NT2/D1 (cell line): ENCODE data around the gene LHFPL3.
"Not testable (repeated sequence)": the region's sequence is repeated elsewhere in the genome, so short reads cannot be mapped to it uniquely, and the experiment has no call there.

ENCODE experiments used
- DNase-seq: peaks from one replicate; pipeline ENCODE4 v3.0.0-alpha.2; 2011; ENCODE audit warnings: low read depth, low spot score
- H3K27me3 ChIP-seq: 2 replicates; pipeline ENCODE4 v1.6.0; 2011; ENCODE audit warnings: mild to moderate bottlenecking; ENCODE audit not compliant: insufficient read length, insufficient read depth
- H3K36me3 ChIP-seq: 2 replicates; pipeline ENCODE4 v1.6.1; 2011; ENCODE audit warnings: mild to moderate bottlenecking, low read length, mixed read lengths; ENCODE audit not compliant: insufficient read depth, insufficient read length
- H3K4me1 ChIP-seq: 2 replicates; pipeline ENCODE4 v1.5.1; 2011; ENCODE audit not compliant: insufficient read depth, insufficient read length
- H3K4me3 ChIP-seq: 2 replicates; pipeline ENCODE4 v1.5.1; 2011; ENCODE audit warnings: low read depth; ENCODE audit not compliant: insufficient read length
- H3K9ac ChIP-seq: 2 replicates; pipeline ENCODE4 v1.6.0; 2011; ENCODE audit warnings: low read depth; ENCODE audit not compliant: insufficient read length
- H3K9me3 ChIP-seq: 2 replicates; pipeline ENCODE4 v1.5.1; 2011; ENCODE audit warnings: mild to moderate bottlenecking, low read length; ENCODE audit not compliant: insufficient read depth
- SUZ12 ChIP-seq: IDR thresholded peaks from 2 replicates; pipeline ENCODE4 v1.6.1; 2011; ENCODE audit not compliant: insufficient read length, insufficient read depth; ENCODE audit errors: extremely low read depth
- YY1 ChIP-seq: IDR thresholded peaks from 2 replicates; pipeline ENCODE4 v1.6.1; 2011; ENCODE audit not compliant: insufficient read length, insufficient read depth
- ZNF274 ChIP-seq: IDR thresholded peaks from 2 replicates; pipeline ENCODE4 v1.6.1; 2011; ENCODE audit warnings: mild to moderate bottlenecking, low read depth, low read length

LHFPL3 gene

DNA sequence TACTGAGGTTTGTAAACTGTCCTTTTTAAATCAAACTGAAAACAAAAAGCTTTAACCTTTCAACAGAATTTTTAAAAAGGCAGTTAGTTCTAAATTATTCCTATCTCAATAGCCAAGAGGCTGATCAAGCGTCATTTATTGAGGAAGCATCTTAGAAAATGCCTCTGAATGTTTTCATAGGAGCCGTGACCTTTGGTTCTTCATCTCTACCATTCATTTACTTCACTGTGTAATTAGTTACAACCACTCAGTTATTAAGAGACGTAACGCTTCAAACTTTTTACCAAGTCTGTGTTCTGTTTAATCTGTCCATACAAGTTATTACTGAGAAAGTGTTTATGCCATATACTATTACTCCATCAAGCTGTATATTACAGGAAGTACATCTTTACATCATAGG lies 578.2 kb downstream of the LHFPL3 start:
- H3K27me3 ChIP-seq: no peaks in the 10 kb centered on the region
- no peak overlapping the region for H3K4me3 ChIP-seq
- H3K9ac ChIP-seq: no peak overlapping the region
- no peaks in the 10 kb centered on the region for H3K9me3 ChIP-seq
- no peaks in the 10 kb centered on the region for H3K4me1 ChIP-seq
- H3K36me3 ChIP-seq: no peaks in the 10 kb centered on the region
- no peak for DNase-seq
- TF ChIP-seq ZNF274: no peak
- TF ChIP-seq SUZ12: no peak
- no peak for TF ChIP-seq YY1

DNA sequence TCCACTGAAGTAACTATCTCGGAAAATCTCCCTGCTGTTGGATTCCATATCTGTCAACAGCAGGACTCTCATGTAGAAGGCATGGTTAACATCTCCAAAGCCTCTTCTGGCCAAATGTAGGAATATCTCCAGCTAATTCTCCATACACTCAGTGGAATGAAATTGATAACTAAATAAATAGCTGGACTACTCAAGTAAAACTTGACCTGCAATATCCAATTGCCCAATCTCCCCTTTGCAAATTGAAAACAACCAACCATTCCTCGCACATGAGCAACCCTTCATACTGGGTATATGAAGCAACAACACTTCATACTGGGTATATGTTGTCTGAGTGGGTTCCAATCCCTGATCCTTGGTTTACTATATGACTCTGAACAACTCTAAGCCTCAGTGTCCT lies 580.2 kb downstream of the LHFPL3 start:
- no peaks in the 10 kb centered on the region for H3K36me3 ChIP-seq
- H3K4me3 ChIP-seq: no peak overlapping the region
- H3K9me3 ChIP-seq: no peaks in the 10 kb centered on the region
- DNase-seq: no peak
- no peaks in the 10 kb centered on the region for H3K27me3 ChIP-seq
- no peak overlapping the region for H3K9ac ChIP-seq
- TF ChIP-seq YY1: no peak
- no peak for TF ChIP-seq SUZ12
- no peak for TF ChIP-seq ZNF274
- no peaks in the 10 kb centered on the region for H3K4me1 ChIP-seq

DNA sequence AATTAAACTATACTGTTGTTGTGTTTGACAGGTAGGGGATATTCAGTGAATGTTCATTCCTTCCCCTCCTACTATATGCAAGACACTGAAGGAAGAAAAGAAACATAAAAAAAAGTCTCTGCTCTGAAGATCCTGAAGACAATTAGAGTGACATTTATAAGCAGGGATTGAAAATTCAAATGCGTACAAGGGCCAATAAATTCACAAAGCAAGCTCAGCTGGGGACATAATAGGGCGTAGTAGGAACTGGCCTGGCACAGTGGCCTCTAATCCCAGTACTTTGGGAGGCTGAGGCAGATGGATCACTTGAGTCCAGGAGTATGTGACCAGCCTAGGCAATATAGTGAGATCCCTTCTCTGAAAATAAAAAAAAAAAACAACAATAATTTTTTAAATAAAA lies 580.7 kb downstream of the LHFPL3 start:
- no peaks in the 10 kb centered on the region for H3K36me3 ChIP-seq
- no peak overlapping the region for H3K4me3 ChIP-seq
- H3K4me1 ChIP-seq: no peaks in the 10 kb centered on the region
- no peaks in the 10 kb centered on the region for H3K27me3 ChIP-seq
- H3K9ac ChIP-seq: no peak overlapping the region
- no peaks in the 10 kb centered on the region for H3K9me3 ChIP-seq
- TF ChIP-seq SUZ12: no peak
- no peak for TF ChIP-seq ZNF274
- TF ChIP-seq YY1: no peak
- no peak for DNase-seq

DNA sequence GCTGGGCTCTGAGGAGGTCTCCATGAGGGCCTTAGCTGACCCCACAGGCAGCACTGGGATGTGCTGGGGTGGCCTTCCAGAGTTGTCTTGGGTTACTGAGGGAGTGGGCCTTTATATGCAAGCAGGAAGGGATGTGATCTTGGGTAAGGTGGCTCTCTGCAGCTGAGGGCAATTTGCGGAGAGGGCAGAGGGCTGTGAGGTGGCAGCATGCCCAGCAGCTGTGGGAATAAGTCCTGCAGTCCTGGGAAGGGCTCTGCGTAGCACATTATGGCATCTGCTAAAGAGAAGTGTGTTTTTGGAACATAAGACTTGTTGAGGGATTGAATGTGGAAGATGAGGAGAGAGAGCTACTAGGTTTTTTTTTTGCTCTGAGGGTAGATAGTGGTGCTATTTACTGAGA lies 586.0 kb downstream of the LHFPL3 start:
- Histone ChIP-seq H3K4me3 (no peak overlapping the region), H3K9ac (no peak overlapping the region), H3K4me1 (no peaks in the 10 kb centered on the region), H3K9me3 (no peaks in the 10 kb centered on the region), H3K27me3 (no peaks in the 10 kb centered on the region), H3K36me3 (no peaks in the 10 kb centered on the region)
- no peak for DNase-seq
- TF ChIP-seq SUZ12: no peak
- TF ChIP-seq YY1: no peak
- TF ChIP-seq ZNF274: no peak

DNA sequence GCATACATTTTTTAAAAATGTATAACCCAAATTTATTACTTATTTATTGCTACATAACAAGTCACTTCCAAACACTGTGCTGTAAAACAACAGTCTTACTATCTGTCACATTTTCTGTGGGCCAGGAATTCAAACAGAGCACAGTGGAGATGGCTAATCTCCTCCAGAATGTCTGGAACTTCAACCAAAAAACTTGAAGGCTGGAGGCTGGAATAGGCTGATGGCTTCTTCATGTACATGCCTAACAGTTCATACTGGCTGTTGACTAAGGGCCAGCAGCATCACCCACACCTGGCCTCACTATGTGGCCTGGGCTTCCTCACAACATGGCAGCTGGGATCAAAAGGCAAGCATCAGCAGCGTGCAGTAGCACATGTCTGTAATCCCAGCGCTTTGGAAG lies 593.2 kb downstream of the LHFPL3 start:
- Histone ChIP-seq H3K9ac (no peak overlapping the region), H3K4me1 (no peaks in the 10 kb centered on the region), H3K4me3 (no peak overlapping the region), H3K27me3 (no peaks in the 10 kb centered on the region), H3K9me3 (no peaks in the 10 kb centered on the region), H3K36me3 (no peaks in the 10 kb centered on the region)
- no peak for DNase-seq
- TF ChIP-seq YY1 (no peak), ZNF274 (no peak), SUZ12 (no peak)

DNA sequence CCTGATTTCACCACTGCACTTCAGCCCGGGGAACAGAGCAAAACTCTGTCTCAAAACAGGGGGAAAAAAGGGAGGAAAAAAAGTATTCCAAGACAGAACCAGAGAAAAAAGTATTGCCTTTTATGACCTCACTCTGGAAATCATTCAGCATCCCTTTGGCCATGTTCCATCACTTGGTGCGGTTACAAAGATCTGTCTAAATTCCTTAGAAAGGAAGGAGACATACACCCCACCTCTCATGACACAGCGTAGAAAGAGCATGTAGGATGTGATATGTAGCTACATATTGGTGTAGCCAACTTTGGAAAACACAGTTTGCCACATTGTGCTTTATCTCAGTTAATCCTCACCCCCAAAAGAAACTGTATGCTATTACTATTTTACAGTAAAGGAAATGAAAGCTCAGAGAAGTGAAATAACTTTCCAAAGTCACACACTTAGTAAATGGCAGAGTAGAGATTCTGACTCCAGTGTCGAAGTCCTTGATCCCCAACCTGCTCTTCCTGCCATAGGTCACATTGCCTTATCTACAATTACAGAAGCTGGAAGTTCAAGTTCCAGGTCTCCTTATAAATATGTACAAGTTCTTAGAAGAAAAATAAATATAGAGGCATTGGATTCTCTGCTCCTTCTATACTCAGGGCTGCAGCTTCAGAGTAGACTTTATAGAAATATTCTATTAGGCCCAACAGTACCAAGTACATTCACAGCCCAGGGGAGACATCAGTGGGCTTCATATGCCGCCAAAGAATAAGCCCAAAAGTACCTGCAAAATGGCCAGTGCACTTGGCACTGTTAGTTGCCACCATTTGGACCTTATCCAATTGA lies 594.0 kb downstream of the LHFPL3 start:
- no peaks in the 10 kb centered on the region for H3K27me3 ChIP-seq
- H3K36me3 ChIP-seq: no peaks in the 10 kb centered on the region
- H3K9ac ChIP-seq: no peak overlapping the region
- H3K4me1 ChIP-seq: no peaks in the 10 kb centered on the region
- no peaks in the 10 kb centered on the region for H3K9me3 ChIP-seq
- no peak overlapping the region for H3K4me3 ChIP-seq
- DNase-seq: no peak
- no peak for TF ChIP-seq YY1
- no peak for TF ChIP-seq ZNF274
- no peak for TF ChIP-seq SUZ12

DNA sequence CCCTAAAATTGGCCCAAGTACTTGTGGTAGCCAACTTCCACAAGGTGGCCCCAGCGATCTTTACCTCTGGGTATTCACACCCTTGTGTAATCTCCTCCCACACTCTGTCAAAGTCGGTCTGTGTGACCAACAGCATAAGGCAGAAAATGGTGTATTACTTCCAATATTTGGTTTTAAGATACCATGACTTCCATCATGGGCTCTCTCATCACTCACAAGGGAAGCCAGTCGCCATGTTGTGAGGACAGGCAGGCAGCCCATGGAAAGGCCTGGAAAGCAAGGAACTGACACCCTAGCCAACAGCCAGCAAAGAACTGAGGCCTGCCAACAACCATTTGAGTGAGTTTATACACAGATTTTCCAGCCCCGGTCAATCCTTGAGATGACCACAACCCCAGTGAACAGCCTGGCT lies 594.6 kb downstream of the LHFPL3 start:
- no peak overlapping the region for H3K4me3 ChIP-seq
- H3K9ac ChIP-seq: no peak overlapping the region
- no peaks in the 10 kb centered on the region for H3K36me3 ChIP-seq
- no peaks in the 10 kb centered on the region for H3K4me1 ChIP-seq
- TF ChIP-seq SUZ12: no peak
- no peak for TF ChIP-seq ZNF274
- no peak for TF ChIP-seq YY1
- DNase-seq: peak; percentile 74
- H3K27me3 ChIP-seq: no peaks in the 10 kb centered on the region
- no peaks in the 10 kb centered on the region for H3K9me3 ChIP-seq

DNA sequence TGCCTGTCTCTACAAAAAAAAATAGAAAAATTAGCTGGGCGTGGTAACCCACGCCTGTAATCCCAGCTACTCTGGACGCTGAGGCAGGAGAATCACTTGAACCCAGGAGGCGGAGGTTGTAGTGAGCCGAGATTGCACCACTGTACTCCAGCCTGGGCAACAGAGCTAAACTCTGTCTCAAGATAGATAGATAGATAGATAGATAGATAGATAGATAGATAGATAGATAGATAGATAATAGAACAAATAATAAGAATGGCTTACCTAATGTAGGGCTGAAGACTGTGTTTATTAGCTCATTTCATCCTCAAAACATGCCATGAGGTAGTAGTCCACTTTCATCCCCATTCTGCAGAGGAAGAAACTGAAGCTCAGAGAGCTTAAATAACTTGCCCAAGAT lies 597.8 kb downstream of the LHFPL3 start:
- H3K27me3 ChIP-seq, H3K4me1 ChIP-seq, H3K9me3 ChIP-seq, H3K4me3 ChIP-seq, H3K9ac ChIP-seq, H3K36me3 ChIP-seq, DNase-seq: not testable (repeated sequence)
